HG03097 (cell line): ENCODE results near the gene PLD4.

Experiments
- ATAC-seq: cut with Tn5 transposase; IDR thresholded peaks from one replicate; pipeline ENCODE4 v1.9.1; 2021; ENCODE audit not compliant: unreplicated experiment, low FRiP score

Gene PLD4

GRCh38 chr14:104982548-104983230, 58.0 kb downstream of the PLD4 start:
- no peak for ATAC-seq
